ENCODE measurements around the gene IGIP. TPM values are rescaled to one million over a fixed set of nuclear protein-coding genes. Genes with fewer than 3 reads are reported as not detected.
A peak's percentile ranks its signal among the peaks of the same experiment; 100 is the strongest.

Gene IGIP
- polyA plus RNA-seq, 1 donor (not counting 4 experiments of a cell fraction or from before 2014, with no cell fraction given) = 1.5 TPM

- H2AFZ ChIP-seq (ENCODE audit: control insufficient read depth, low read length) = peak overlapping the region; percentile 43
Observed at GRCh38 chr5:140130949-140131733, 5.4 kb downstream of the IGIP start.

DNA sequence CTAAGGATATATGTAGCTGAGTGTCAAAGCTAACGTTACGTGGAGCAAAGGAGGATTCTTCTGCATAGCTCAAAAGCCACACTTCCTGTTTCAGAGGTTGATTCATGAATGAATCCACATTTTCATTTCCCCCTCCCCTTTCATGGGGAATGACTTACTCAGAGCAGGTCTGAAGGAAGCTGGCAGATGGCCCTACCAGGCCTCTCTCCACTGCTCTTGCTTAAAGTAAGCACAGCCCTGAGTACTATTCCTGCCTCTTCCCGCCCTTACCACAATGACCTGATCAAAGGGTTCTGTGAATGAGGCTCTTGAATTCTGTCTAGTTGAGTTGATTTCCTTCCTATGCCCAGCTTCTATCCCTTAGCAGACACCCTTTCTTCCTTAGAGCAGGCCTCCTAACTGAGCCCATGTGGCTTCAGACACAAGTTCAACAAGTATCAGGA is 6.3 kb downstream of the IGIP start:
- FAIRE-seq (peak; percentile 100), DNase-seq (ENCODE audit: low read depth, low spot score) (peak; percentile 36)
- Histone ChIP-seq H3K36me3 (ENCODE audit: control insufficient read depth in 2 of 2, extremely low read depth in 1 of 2, insufficient read depth in 2 of 2, low read length in 2 of 2) (no peaks in the 10 kb centered on the region), H3K9me3 (ENCODE audit: control insufficient read depth, low read depth, low read length) (no peaks in the 10 kb centered on the region), H3K79me2 (ENCODE audit: control insufficient read depth, insufficient read depth, low read length) (peaks cover 3% of the 10 kb centered on the region), H3K4me3 (ENCODE audit: control insufficient read depth in 2 of 3, extremely low read depth in 1 of 3, insufficient read depth in 2 of 3, low read depth in 1 of 3, low read length in 3 of 3) (peak overlapping the region in 1 of 3 experiments; percentile 32), H3K27me3 (ENCODE audit: control insufficient read depth, extremely low read depth, insufficient read depth, low read length) (no peaks in the 10 kb centered on the region), H4K20me1 (ENCODE audit: control insufficient read depth, extremely low read depth, insufficient read depth, low read length) (no peaks in the 10 kb centered on the region), H3K9ac (ENCODE audit: control insufficient read depth, extremely low read depth, insufficient read depth, low read length) (no peak overlapping the region), H3K4me2 (ENCODE audit: control insufficient read depth, extremely low read depth, insufficient read depth, low read depth, low read length) (peak overlapping the region; percentile 82), H3K9me1 (ENCODE audit: control insufficient read depth, extremely low read depth, insufficient read depth, low read length) (no peaks in the 10 kb centered on the region), H2AFZ (ENCODE audit: control insufficient read depth, low read length) (peak overlapping the region; percentile 80), H3K4me1 (ENCODE audit: control insufficient read depth, extremely low read depth, insufficient read depth, low read length) (peaks cover 18% of the 10 kb centered on the region), H3K27ac (ENCODE audit: control insufficient read depth, insufficient read depth, low read length) (peak overlapping the region; percentile 30)
- dilution Hi-C loops (cut with MboI; ENCODE audit: extremely low pct_ligation_motif_present, low sequenced_read_pairs) = no loop called here
- no peak for TF ChIP-seq CTCF (optimal IDR thresholded peaks at IDR 0.05 in 1 of 3, IDR thresholded peaks at IDR 0.05 in 1 of 3, conservative IDR thresholded peaks at IDR 0.05 in 1 of 3; ENCODE audit: extremely low read depth in 1 of 3, insufficient read depth in 2 of 3, low read length in 3 of 3)
- no peak for TF ChIP-seq EZH2 (IDR thresholded peaks at IDR 0.05; ENCODE audit: low read length)

More at GRCh38 chr5:140130949-140131733, 5.4 kb downstream of the IGIP start:
- Histone ChIP-seq H3K4me2 (ENCODE audit: control insufficient read depth, extremely low read depth, insufficient read depth, low read depth, low read length) (peak overlapping the region; percentile 82), H3K9me3 (ENCODE audit: control insufficient read depth, low read depth, low read length) (no peaks in the 10 kb centered on the region), H3K9ac (ENCODE audit: control insufficient read depth, extremely low read depth, insufficient read depth, low read length) (no peak overlapping the region), H3K27me3 (ENCODE audit: control insufficient read depth, extremely low read depth, insufficient read depth, low read length) (no peaks in the 10 kb centered on the region), H3K36me3 (ENCODE audit: control insufficient read depth in 2 of 2, extremely low read depth in 1 of 2, insufficient read depth in 2 of 2, low read length in 2 of 2) (no peaks in the 10 kb centered on the region), H3K79me2 (ENCODE audit: control insufficient read depth, insufficient read depth, low read length) (peaks cover 4% of the 10 kb centered on the region), H3K4me3 (ENCODE audit: control insufficient read depth in 2 of 3, extremely low read depth in 1 of 3, insufficient read depth in 2 of 3, low read depth in 1 of 3, low read length in 3 of 3) (peak overlapping the region in 1 of 3 experiments; percentile 32), H3K4me1 (ENCODE audit: control insufficient read depth, extremely low read depth, insufficient read depth, low read length) (peaks cover 18% of the 10 kb centered on the region), H3K9me1 (ENCODE audit: control insufficient read depth, extremely low read depth, insufficient read depth, low read length) (no peaks in the 10 kb centered on the region), H3K27ac (ENCODE audit: control insufficient read depth, insufficient read depth, low read length) (no peak overlapping the region), H4K20me1 (ENCODE audit: control insufficient read depth, extremely low read depth, insufficient read depth, low read length) (no peaks in the 10 kb centered on the region)
- dilution Hi-C loops (cut with MboI; ENCODE audit: extremely low pct_ligation_motif_present, low sequenced_read_pairs) = no loop called here
- DNase-seq (ENCODE audit: low read depth, low spot score) (no peak), FAIRE-seq (no peak)
- TF ChIP-seq CTCF (optimal IDR thresholded peaks at IDR 0.05 in 1 of 3, IDR thresholded peaks at IDR 0.05 in 1 of 3, conservative IDR thresholded peaks at IDR 0.05 in 1 of 3; ENCODE audit: extremely low read depth in 1 of 3, insufficient read depth in 2 of 3, low read length in 3 of 3) = no peak
